Adrenal gland (tissue), 12 donors: Measurements from ENCODE around the gene SCAF8. TPM values are rescaled to one million over a fixed set of nuclear protein-coding genes. Genes with fewer than 3 reads are reported as not detected.

Source experiments
- DNase-seq, 7 donors: peaks; one replicate each; pipeline ENCODE4 v3.0.0-alpha.2; 2019 to 2020
- H3K27ac ChIP-seq, 5 donors: fragments of 200-600 bp; sonication (generic) in 4 of 5; 1 replicate in 3 of 5; 2 replicates in 2 of 5; pipeline versions ENCODE4 v1.5.1 to v1.8.0; 2016 to 2020; ENCODE audit warnings: mild to moderate bottlenecking in 1 of 5
- H3K27me3 ChIP-seq: fragments of 200-600 bp; 2 replicates; pipeline ENCODE4 v1.8.0; 2021
- H3K36me3 ChIP-seq, 2 donors: fragments of 200-600 bp; replicated peaks in 1 of 2; 1 replicate in 1 of 2; 2 replicates in 1 of 2; pipeline versions ENCODE4 v1.5.1 to v1.8.0; 2018 to 2022
- H3K4me1 ChIP-seq, 2 donors: fragments of 200-600 bp; replicated peaks in 1 of 2; 1 replicate in 1 of 2; 2 replicates in 1 of 2; pipeline versions ENCODE4 v1.5.1 to v1.8.0; 2018 to 2021
- H3K4me3 ChIP-seq, 4 donors: fragments of 200-600 bp; sonication (generic) in 3 of 4; one replicate each; pipeline ENCODE4 v1.5.1; 2016 to 2018
- H3K9me3 ChIP-seq, 3 donors: fragments of 200-600 bp; sonication (generic) in 1 of 3; replicated peaks in 1 of 3; 1 replicate in 2 of 3; 2 replicates in 1 of 3; pipeline versions ENCODE4 v1.5.1 to v1.8.0; 2016 to 2021
- CTCF ChIP-seq, 6 experiments: fragments of 450-650 bp in 4 of 6; fragments of 200-600 bp in 2 of 6; sonication (generic) in 1 of 6; IDR thresholded peaks; 1 replicate in 5 of 6; 2 replicates in 1 of 6; pipeline versions ENCODE4 v1.5.1 to v1.8.0; 2016 to 2021; ENCODE audit warnings: antibody characterized with exemption in 6 of 6, mild to moderate bottlenecking in 2 of 6, moderate library complexity in 1 of 6
- POLR2A ChIP-seq, 2 donors: fragments of 450-650 bp; IDR thresholded peaks; one replicate each; pipeline ENCODE4 v1.6.1; 2017; ENCODE audit warnings: antibody characterized with exemption in 2 of 2, mild to moderate bottlenecking in 2 of 2, moderate library complexity in 1 of 2
- WGBS, 4 donors: extraction: QIAGEN DNeasy Blood & Tissue Kit in 2 of 4; methylation state at CpG; one replicate each; pipeline versions ENCODE4 v1.1.5 to v1.1.7; 2013 to 2017; 5-methylcytosine and 5-hydroxymethylcytosine counted together
- intact Hi-C, 2 donors: fragments of 100-400 bp; cut with DNase I; formaldehyde crosslinking; loops; one replicate each; pipeline versions ENCODE4 v1.14.1 to v1.15.0; 2022 to 2023
- polyA plus RNA-seq, 3 donors: library from polyadenylated mRNA; stranded (reverse); fragments of 200-250 nt in 2 of 3; fragments of 350-450 nt in 1 of 3; fragmentation: Illumina TruSeq in 1 of 3; extraction: RNeasy Lipid Tissue Mini Kit (QIAGEN cat#74804) in 1 of 3; gene quantifications; one replicate each; pipeline ENCODE4 v1.2.3, GENCODE V29; 2013 to 2014
- total RNA-seq, 9 donors: library from RNA; depleted of rRNA in 4 of 9; stranded (reverse); fragments of >200 nt in 4 of 9; fragments of 120-200 nt in 1 of 9; fragmentation: NEBNext Ultra II Directional in 1 of 9; extraction: Animal tissue kit (Norgen Biotek cat#: 25700) in 1 of 9; gene quantifications; one replicate each; pipeline versions ENCODE4 v1.1.0 to v1.2.4, GENCODE V29; 2013 to 2023
- donor health status: healthy with polysubstance abuse.
- donor health status: Bipolar disorder and iron deficiency.
- donor health status: DM: yes; HTN: yes; CAD: no.
- donor health status: DM: no; HTN: no; CAD: no.
- donor health status: DM: no; HTN: no; CAD: no.
- donor health status: DM: yes; HTN: yes; CAD: no.

SCAF8 gene
- total and polyA plus RNA-seq, 12 donors, result 13.9 to 41.5 (median 34.8) TPM

DNA sequence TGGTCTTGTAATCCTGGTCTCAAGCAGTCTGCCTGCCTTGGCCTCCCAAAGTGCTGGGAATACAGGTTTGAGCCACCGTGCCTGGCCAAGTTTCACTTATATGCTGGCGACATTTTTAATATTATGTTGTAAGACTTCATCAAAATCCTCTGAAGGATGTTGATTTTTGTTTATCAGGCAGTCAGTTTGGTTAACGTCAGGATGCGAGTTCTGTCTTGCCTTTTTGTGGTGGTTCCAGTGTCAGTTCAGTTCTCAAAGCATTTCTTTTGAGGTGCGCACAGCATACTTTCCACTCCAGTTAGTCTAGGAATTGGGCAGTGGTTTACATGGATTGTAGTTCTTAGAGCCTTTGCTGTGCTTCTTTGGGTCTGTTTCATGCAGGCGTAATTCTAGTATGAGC, 24.9 kb downstream of the SCAF8 start:
- peaks cover 0 to 46% of the 10 kb centered on the region in 2 donors for H3K4me1 ChIP-seq
- intact Hi-C loops, result no loop called here
- DNase-seq, result no peak
- no peaks in the 10 kb centered on the region for H3K36me3 ChIP-seq
- no peaks in the 10 kb centered on the region for H3K9me3 ChIP-seq
- 83 to 87% (median 85%) methylated on average over 6 of the region's 6 CpGs for WGBS, 4 donors
- no peak overlapping the region for H3K27ac ChIP-seq
- no peaks in the 10 kb centered on the region for H3K27me3 ChIP-seq
- TF ChIP-seq CTCF (IDR thresholded peaks at IDR 0.05) (no peak), POLR2A (IDR thresholded peaks at IDR 0.05) (no peak)
- no peak overlapping the region for H3K4me3 ChIP-seq

DNA sequence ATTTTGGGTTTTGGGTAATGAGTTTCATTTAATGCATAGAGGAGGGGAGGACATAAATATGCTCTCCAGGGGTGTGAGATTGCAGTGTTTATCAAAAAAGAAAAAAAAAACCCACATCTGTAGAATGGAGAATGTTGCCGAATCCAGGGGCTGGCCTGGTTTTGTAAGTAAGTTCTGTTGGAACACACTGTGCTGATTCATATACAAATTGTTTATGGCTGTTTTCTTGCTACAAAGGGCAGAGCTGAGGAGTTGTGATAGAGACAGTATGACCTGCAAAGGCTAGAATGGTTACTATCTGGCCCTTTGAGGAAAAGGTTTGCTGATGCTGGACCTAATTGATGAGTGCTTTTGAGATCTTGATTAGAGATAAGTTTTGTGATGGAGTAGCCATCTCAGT, 30.4 kb downstream of the SCAF8 start:
- Histone ChIP-seq H3K9me3 (no peaks in the 10 kb centered on the region), H3K4me3 (peak overlapping the region in 1 of 4 donors; percentile 8), H3K4me1 (peaks cover 21 to 61% of the 10 kb centered on the region in 2 donors), H3K36me3 (no peaks in the 10 kb centered on the region), H3K27ac (no peak overlapping the region), H3K27me3 (no peaks in the 10 kb centered on the region)
- WGBS, 4 donors, result 40 to 73% (median 59%) methylated on average over 1 of the region's 1 CpG
- DNase-seq, result no peak
- TF ChIP-seq POLR2A (IDR thresholded peaks at IDR 0.05), result no peak
- no peak for TF ChIP-seq CTCF (IDR thresholded peaks at IDR 0.05)
- intact Hi-C loops, result no loop called here

DNA sequence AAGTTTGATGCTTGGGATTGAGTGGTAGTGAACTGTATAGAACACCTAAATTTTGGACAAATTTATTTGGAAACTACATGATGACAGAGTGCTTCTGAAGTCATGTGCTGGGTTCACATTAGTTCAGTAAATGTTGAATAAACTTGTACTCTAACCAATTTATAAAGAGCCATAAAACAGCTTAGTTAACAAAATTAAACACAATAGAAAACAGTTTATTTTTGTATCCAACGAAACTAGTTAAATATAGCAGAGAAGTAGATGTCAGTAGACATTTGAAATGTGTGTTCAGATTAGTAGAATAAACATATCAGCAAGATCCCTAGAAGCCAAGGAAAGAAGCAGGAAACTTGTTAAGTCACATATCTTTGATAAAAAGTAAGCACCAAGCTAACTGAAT, 32.1 kb downstream of the SCAF8 start:
- no peak for TF ChIP-seq CTCF (IDR thresholded peaks at IDR 0.05)
- no peak for TF ChIP-seq POLR2A (IDR thresholded peaks at IDR 0.05)
- H3K27ac ChIP-seq, result no peak overlapping the region
- no peaks in the 10 kb centered on the region for H3K27me3 ChIP-seq
- DNase-seq, result no peak
- H3K4me3 ChIP-seq, result no peak overlapping the region
- H3K4me1 ChIP-seq, result peaks cover 21 to 58% of the 10 kb centered on the region in 2 donors
- H3K36me3 ChIP-seq, result no peaks in the 10 kb centered on the region
- intact Hi-C loops, result no loop called here
- no peaks in the 10 kb centered on the region for H3K9me3 ChIP-seq
- 50 to 58% (median 55%) methylated on average over 1 of the region's 1 CpG for WGBS, 4 donors

- no peak for TF ChIP-seq CTCF (IDR thresholded peaks at IDR 0.05)
- TF ChIP-seq POLR2A (IDR thresholded peaks at IDR 0.05), result no peak
- intact Hi-C loops, result no loop called here
- H3K4me1 ChIP-seq, result peaks cover 21 to 58% of the 10 kb centered on the region in 2 donors
- no peaks in the 10 kb centered on the region for H3K27me3 ChIP-seq
- no peaks in the 10 kb centered on the region for H3K9me3 ChIP-seq
- WGBS, 4 donors, result 26 to 40% (median 32%) methylated on average over 3 of the region's 3 CpGs
- H3K4me3 ChIP-seq, result no peak overlapping the region
- no peaks in the 10 kb centered on the region for H3K36me3 ChIP-seq
- peak overlapping the region in 1 of 5 donors; percentile 18 for H3K27ac ChIP-seq
- no peak for DNase-seq
Observed at GRCh38 chr6:154766288-154766687, 33.1 kb downstream of the SCAF8 start.
